ENCODE results near the gene CTNNA3. TPM values are rescaled to one million over a fixed set of nuclear protein-coding genes. Genes with fewer than 3 reads are reported as not detected.

CTNNA3 gene
- total and polyA plus RNA-seq, 3 donors from 2014 or later = 17.8 to 19.4 (median 18.3) TPM

DNA sequence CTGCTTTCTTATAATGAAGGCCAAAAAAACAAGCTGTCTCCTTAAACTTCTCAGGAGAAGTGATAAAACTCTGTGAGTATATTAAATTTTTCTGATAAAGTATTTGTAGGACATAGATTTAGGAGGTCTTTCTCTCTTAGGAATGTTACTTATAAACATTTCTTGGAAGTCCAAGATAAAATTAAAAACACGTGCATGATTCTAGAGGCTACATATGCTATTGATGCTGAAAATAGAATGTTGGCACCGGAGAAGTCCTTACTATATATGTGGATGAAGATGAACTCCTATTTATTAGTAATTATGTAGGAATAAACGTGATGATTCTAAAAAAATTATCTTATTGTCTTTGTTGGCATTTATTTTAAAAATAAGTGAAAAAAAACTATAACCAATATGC is 1011.4 kb downstream of the CTNNA3 start:
- DNase-seq = no peak
- H3K27me3 ChIP-seq = no peaks in the 10 kb centered on the region
- H3K9me3 ChIP-seq = no peaks in the 10 kb centered on the region
- WGBS, 2 donors = 54 to 56% methylated on average over 3 of the region's 3 CpGs
- H3K36me3 ChIP-seq (ENCODE audit: low read depth, missing control alignments) = no peaks in the 10 kb centered on the region
- TF ChIP-seq POLR2A (IDR thresholded peaks at IDR 0.05) = no peak
- TF ChIP-seq CTCF (IDR thresholded peaks at IDR 0.05) = no peak
- H3K27ac ChIP-seq = no peak overlapping the region
- intact Hi-C loops (cut with DNase I; ENCODE audit: low total_unique reads) = no loop called here
- H3K4me3 ChIP-seq = no peak overlapping the region
- H3K4me1 ChIP-seq = no peaks in the 10 kb centered on the region

GRCh38 chr10:66680886-66681285 is 1015.1 kb downstream of the CTNNA3 start:
- no peaks in the 10 kb centered on the region for H3K36me3 ChIP-seq (ENCODE audit: low read depth, missing control alignments)
- H3K27ac ChIP-seq = no peak overlapping the region
- WGBS, 2 donors = 95 to 100% methylated on average over 1 of the region's 1 CpG
- TF ChIP-seq POLR2A (IDR thresholded peaks at IDR 0.05) = no peak
- TF ChIP-seq CTCF (IDR thresholded peaks at IDR 0.05) = no peak
- no peaks in the 10 kb centered on the region for H3K9me3 ChIP-seq
- no peaks in the 10 kb centered on the region for H3K27me3 ChIP-seq
- intact Hi-C loops (cut with DNase I; ENCODE audit: low total_unique reads) = no loop called here
- H3K4me3 ChIP-seq = no peak overlapping the region
- no peaks in the 10 kb centered on the region for H3K4me1 ChIP-seq
- DNase-seq = no peak

GRCh38 chr10:66678521-66678920 is 1017.5 kb downstream of the CTNNA3 start:
- intact Hi-C loops (cut with DNase I; ENCODE audit: low total_unique reads) = no loop called here
- no peak for DNase-seq
- Histone ChIP-seq H3K4me1 (no peaks in the 10 kb centered on the region), H3K9me3 (no peaks in the 10 kb centered on the region), H3K27ac (no peak overlapping the region), H3K4me3 (no peak overlapping the region), H3K36me3 (ENCODE audit: low read depth, missing control alignments) (no peaks in the 10 kb centered on the region), H3K27me3 (no peaks in the 10 kb centered on the region)
- TF ChIP-seq CTCF (IDR thresholded peaks at IDR 0.05) (no peak), POLR2A (IDR thresholded peaks at IDR 0.05) (no peak)
- WGBS, 2 donors = 88 to 89% methylated on average over 3 of the region's 3 CpGs

GRCh38 chr10:66673071-66673470 is 1022.9 kb downstream of the CTNNA3 start:
- no peak for DNase-seq
- Histone ChIP-seq H3K4me3 (no peak overlapping the region), H3K36me3 (ENCODE audit: low read depth, missing control alignments) (no peaks in the 10 kb centered on the region), H3K27me3 (no peaks in the 10 kb centered on the region), H3K27ac (no peak overlapping the region), H3K4me1 (no peaks in the 10 kb centered on the region), H3K9me3 (no peaks in the 10 kb centered on the region)
- 78 to 79% methylated on average over 2 of the region's 2 CpGs for WGBS, 2 donors
- intact Hi-C loops (cut with DNase I; ENCODE audit: low total_unique reads) = no loop called here
- no peak for TF ChIP-seq CTCF (IDR thresholded peaks at IDR 0.05)

DNA sequence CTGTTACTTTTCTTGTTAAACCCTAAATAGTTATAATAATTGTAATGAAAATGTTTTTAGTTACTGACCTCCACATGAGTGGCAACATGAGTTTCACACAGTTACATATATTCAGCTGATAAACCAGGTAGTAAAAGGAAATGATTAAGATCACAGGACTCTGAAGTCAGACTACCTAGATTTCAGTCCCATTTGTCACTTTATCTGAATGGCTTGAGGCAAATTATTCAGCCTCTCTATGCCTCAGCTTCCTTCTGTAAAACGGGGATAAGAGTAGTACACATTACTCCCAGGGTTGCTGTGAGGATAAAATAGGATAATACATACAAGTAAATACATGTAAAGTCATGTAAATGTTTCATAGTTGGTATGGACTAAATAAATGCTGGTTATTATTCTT is 1024.4 kb downstream of the CTNNA3 start:
- no peaks in the 10 kb centered on the region for H3K27me3 ChIP-seq
- intact Hi-C loops (cut with DNase I; ENCODE audit: low total_unique reads) = no loop called here
- H3K4me3 ChIP-seq = no peak overlapping the region
- no peak overlapping the region for H3K27ac ChIP-seq
- DNase-seq = no peak
- no peaks in the 10 kb centered on the region for H3K4me1 ChIP-seq
- TF ChIP-seq POLR2A (IDR thresholded peaks at IDR 0.05) (no peak), CTCF (IDR thresholded peaks at IDR 0.05) (no peak)
- H3K9me3 ChIP-seq = no peaks in the 10 kb centered on the region
- 78 to 96% methylated on average over 1 of the region's 1 CpG for WGBS, 2 donors
- no peaks in the 10 kb centered on the region for H3K36me3 ChIP-seq (ENCODE audit: low read depth, missing control alignments)

Measured in testis (tissue), 3 donors.